GM06990 (cell line): ENCODE results near the gene RAMACL.

Experiments used
- DNase-seq: peaks from one replicate; pipeline ENCODE4 v3.0.0-alpha.2; 2011; ENCODE audit not compliant: insufficient read length; ENCODE audit errors: extremely low read depth
- H3K27me3 ChIP-seq: replicated peaks from 2 replicates; pipeline ENCODE4 v1.6.0; 2011; ENCODE audit warnings: low read length; ENCODE audit not compliant: control insufficient read depth, insufficient read depth
- H3K36me3 ChIP-seq: 2 replicates; pipeline ENCODE4 v1.5.1; 2011; ENCODE audit warnings: low read length; ENCODE audit not compliant: control insufficient read depth, insufficient read depth
- H3K4me3 ChIP-seq: replicated peaks from 2 replicates; pipeline ENCODE4 v1.5.1; 2011; ENCODE audit warnings: low read depth, mild to moderate bottlenecking, control low read depth, low read length
- TF ChIP-seq, protein P1 (sequence below): IDR thresholded peaks from 2 replicates; pipeline ENCODE4 v1.5.1; 2011; ENCODE audit warnings: low read length, control low read depth, mild to moderate bottlenecking, inconsistent platforms; ENCODE audit not compliant: insufficient read depth, poor library complexity, severe bottlenecking

RAMACL gene

DNA sequence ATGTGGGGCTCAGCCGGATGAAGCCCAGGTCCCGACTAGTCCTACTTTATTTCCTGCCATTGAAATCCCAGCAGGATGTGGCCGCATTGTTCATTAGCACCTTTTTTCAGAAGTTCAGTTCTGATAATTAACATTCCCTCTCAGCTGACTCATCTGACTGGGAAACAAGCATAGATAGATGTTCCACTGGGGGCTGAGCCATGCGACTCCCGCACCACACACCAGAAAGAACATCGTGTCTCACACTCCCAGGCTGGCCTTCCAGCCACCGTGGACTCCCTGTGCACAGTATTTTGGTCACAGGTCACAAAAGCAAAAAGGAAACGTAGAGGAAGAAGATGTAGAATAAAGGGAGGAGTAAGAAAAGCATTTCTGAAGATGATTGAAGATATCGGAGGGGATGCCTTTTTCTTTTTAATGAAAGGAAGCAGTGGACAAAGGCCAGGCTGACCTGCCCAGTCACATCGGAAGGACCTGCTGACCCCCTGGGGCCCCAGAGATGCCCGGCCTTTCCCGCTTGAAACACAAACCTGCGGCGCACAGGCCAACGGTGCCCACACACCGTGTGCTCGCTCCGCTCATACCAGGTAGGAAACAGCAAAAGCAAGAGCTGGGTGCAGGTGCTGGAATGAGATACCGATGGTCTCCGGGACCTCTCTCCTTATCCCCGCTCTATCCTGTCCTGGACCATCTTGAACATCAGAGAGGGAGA lies 28.7 kb upstream of the RAMACL start:
- TF ChIP-seq, protein P1, sequence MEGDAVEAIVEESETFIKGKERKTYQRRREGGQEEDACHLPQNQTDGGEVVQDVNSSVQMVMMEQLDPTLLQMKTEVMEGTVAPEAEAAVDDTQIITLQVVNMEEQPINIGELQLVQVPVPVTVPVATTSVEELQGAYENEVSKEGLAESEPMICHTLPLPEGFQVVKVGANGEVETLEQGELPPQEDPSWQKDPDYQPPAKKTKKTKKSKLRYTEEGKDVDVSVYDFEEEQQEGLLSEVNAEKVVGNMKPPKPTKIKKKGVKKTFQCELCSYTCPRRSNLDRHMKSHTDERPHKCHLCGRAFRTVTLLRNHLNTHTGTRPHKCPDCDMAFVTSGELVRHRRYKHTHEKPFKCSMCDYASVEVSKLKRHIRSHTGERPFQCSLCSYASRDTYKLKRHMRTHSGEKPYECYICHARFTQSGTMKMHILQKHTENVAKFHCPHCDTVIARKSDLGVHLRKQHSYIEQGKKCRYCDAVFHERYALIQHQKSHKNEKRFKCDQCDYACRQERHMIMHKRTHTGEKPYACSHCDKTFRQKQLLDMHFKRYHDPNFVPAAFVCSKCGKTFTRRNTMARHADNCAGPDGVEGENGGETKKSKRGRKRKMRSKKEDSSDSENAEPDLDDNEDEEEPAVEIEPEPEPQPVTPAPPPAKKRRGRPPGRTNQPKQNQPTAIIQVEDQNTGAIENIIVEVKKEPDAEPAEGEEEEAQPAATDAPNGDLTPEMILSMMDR, result no peak
- H3K27me3 ChIP-seq, result no peaks in the 10 kb centered on the region; the same call in 1 of the 2 replicates
- no peak overlapping the region for H3K4me3 ChIP-seq
- H3K36me3 ChIP-seq, result no peaks in the 10 kb centered on the region
- no peak for DNase-seq

DNA sequence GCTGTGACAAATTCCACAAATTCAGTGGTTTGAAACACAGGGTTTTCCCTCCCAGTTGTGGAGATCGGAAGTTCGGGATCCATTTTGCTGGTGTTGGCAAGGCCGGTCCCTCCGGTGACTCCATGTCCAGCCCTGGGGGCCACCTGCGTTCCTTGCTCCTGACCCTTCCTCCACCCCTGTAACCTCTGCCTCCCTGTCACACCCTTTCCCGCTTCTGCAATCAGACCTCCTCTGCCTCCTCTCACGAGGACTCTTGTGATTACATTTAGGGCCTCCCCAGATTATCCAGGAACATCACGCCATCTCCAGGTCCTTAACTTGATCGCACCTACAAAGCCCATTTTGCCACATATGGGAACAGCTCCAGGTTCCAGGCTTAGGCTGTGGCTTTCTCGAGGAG lies 28.1 kb upstream of the RAMACL start:
- Histone ChIP-seq H3K4me3 (no peak overlapping the region), H3K27me3 (no peaks in the 10 kb centered on the region; the same call in 1 of the 2 replicates), H3K36me3 (no peaks in the 10 kb centered on the region)
- TF ChIP-seq, protein P1, result no peak
- no peak for DNase-seq

DNA sequence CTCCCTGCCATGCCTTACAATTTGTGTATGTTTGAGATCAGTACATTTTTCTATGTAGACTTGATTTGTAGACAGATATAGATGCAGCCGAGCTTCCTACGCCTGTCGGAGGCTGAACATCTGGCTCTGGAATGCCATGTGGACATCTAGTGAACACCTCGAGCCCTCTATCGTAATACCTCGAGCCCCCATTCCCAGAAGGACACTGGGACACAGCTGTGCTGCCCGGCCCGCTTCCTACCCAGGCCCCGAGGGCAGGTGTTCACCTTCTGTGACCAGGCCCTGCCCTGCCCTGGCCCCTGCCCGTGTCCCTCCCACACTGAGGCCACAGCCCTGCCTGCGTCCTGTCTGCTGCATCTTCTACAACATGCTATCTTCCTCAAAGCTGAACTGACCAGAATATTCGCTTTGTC lies 27.7 kb upstream of the RAMACL start:
- TF ChIP-seq, protein P1, result no peak
- DNase-seq, result no peak
- Histone ChIP-seq H3K36me3 (no peaks in the 10 kb centered on the region), H3K4me3 (no peak overlapping the region), H3K27me3 (no peaks in the 10 kb centered on the region; the same call in 1 of the 2 replicates)

DNA sequence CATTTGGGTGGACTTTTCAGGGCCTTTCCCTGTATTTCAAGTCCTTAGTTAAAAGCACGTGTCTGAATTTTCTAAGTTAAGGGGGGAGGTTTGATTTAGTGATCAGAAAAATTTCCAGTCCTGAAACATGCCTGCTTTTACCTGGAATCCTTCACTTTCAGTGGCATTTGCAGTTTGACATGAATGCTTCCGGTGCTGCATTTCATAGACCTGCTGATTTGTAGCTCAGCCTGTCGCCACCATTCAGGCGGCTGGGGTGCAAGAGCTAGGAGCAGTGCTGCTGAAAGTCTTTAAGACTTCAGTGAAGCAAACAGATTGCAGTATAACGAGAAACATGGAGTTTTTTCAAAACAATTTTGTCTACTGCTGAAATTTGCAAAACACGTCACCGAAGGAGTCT lies 26.5 kb upstream of the RAMACL start:
- H3K4me3 ChIP-seq, result no peak overlapping the region
- TF ChIP-seq, protein P1, result no peak

DNA sequence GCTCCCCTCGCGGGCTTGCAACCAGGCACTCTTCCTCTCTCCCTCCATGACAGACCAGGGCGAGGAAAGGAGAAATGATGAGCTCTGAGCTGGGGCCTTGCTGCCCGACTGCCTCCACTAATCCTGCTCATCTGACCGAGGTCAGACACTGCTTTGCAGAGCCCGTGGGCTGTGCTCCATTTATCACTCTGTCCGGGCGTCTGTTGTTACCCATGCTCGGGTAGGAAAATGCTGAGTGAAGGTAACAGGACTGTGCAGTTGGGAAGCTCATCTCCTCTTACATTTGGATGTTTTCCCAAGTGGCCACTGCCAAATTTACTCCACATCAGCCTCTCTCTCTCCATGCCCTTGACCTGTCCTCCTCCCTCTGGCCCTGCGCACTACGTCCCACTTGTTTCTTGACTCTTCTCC lies 26.0 kb upstream of the RAMACL start:
- no peak overlapping the region for H3K4me3 ChIP-seq
- no peaks in the 10 kb centered on the region for H3K27me3 ChIP-seq
- TF ChIP-seq, protein P1, result no peak
- no peak for DNase-seq
- H3K36me3 ChIP-seq, result no peaks in the 10 kb centered on the region

More for the DNA sequence above, 26.5 kb upstream of the RAMACL start:
- Histone ChIP-seq H3K27me3 (no peaks in the 10 kb centered on the region), H3K36me3 (no peaks in the 10 kb centered on the region)
- no peak for DNase-seq
